Measurements from ENCODE around the gene ARHGEF3.

GRCh38 chr3:56817646-56818045, 15.9 kb upstream of the ARHGEF3 start:
- TF ChIP-seq ZNF274 (IDR thresholded peaks at IDR 0.05; ENCODE audit: low read depth, low read length) (no peak), YY1 (IDR thresholded peaks at IDR 0.05; ENCODE audit: insufficient read depth, insufficient read length) (no peak)

Data from NT2/D1 (cell line).